ENCODE measurements around the gene COL4A2.

COL4A2 gene

GRCh38 chr13:110554227-110554836 is 247.2 kb downstream of the COL4A2 start:
- no peaks in the 10 kb centered on the region for H3K4me1 ChIP-seq (ENCODE audit: control insufficient read depth, insufficient read depth, low read length)
- TF ChIP-seq ATF2 (tag by site-specific recombination; IDR thresholded peaks at IDR 0.05; ENCODE audit: low read depth) (no peak), ZNF624 (tag by site-specific recombination; IDR thresholded peaks at IDR 0.05) (no peak), PRDM2 (tag by site-specific recombination; IDR thresholded peaks at IDR 0.05; ENCODE audit: borderline replicate concordance) (no peak), ZNF239 (tag by site-specific recombination; IDR thresholded peaks at IDR 0.05) (no peak), ZSCAN23 (tag by site-specific recombination; IDR thresholded peaks at IDR 0.05) (no peak), ZBTB48 (tag by site-specific recombination; IDR thresholded peaks at IDR 0.05) (no peak)
- H3K4me3 ChIP-seq (ENCODE audit: low read depth, low read length), result no peak overlapping the region
- H3K9me3 ChIP-seq (ENCODE audit: control insufficient read depth, insufficient read depth, low read depth, low read length), result no peaks in the 10 kb centered on the region
- CTCF ChIA-PET, result no interaction called here
- POLR2A ChIA-PET, result no interaction called here
- H3K36me3 ChIP-seq (ENCODE audit: control insufficient read depth in 2 of 2, insufficient read depth in 1 of 2, low read length in 2 of 2), result no peaks in the 10 kb centered on the region
- H3K27ac ChIP-seq (ENCODE audit: extremely low read depth, low read depth, low read length), result no peak overlapping the region

- Histone ChIP-seq H3K36me3 (ENCODE audit: control insufficient read depth in 2 of 2, insufficient read depth in 1 of 2, low read length in 2 of 2) (no peaks in the 10 kb centered on the region), H3K9me3 (ENCODE audit: control insufficient read depth, insufficient read depth, low read depth, low read length) (no peaks in the 10 kb centered on the region), H3K27ac (ENCODE audit: extremely low read depth, low read depth, low read length) (no peak overlapping the region), H3K4me3 (ENCODE audit: low read depth, low read length) (no peak overlapping the region), H3K4me1 (ENCODE audit: control insufficient read depth, insufficient read depth, low read length) (no peaks in the 10 kb centered on the region)
- ChIA-PET POLR2A (no interaction called here), CTCF (no interaction called here)
- TF ChIP-seq ZFP69B (tag by site-specific recombination; IDR thresholded peaks at IDR 0.05) (no peak), ZNF239 (tag by site-specific recombination; IDR thresholded peaks at IDR 0.05) (no peak), WT1 (tag by site-specific recombination; IDR thresholded peaks at IDR 0.05) (no peak), ZNF544 (tag by site-specific recombination; IDR thresholded peaks at IDR 0.05) (no peak)
Observed at GRCh38 chr13:110554946-110555345, 247.9 kb downstream of the COL4A2 start.

GRCh38 chr13:110555601-110556223 is 248.6 kb downstream of the COL4A2 start:
- no peaks in the 10 kb centered on the region for H3K36me3 ChIP-seq (ENCODE audit: control insufficient read depth in 2 of 2, insufficient read depth in 1 of 2, low read length in 2 of 2)
- CTCF ChIA-PET, result no interaction called here
- H3K4me1 ChIP-seq (ENCODE audit: control insufficient read depth, insufficient read depth, low read length), result 0 out of 2 replicates have a peak, but pooled peaks cover 2% of the 10 kb centered on the region
- H3K9me3 ChIP-seq (ENCODE audit: control insufficient read depth, insufficient read depth, low read depth, low read length), result no peaks in the 10 kb centered on the region
- H3K27ac ChIP-seq (ENCODE audit: extremely low read depth, low read depth, low read length), result no peak overlapping the region
- no peak overlapping the region for H3K4me3 ChIP-seq (ENCODE audit: low read depth, low read length)
- POLR2A ChIA-PET, result interaction anchor here (0.6 kb wide), 1 partner anchor 160 kb away, joined by 3 read pairs; no protein-coding TSS in a partner anchor
- TF ChIP-seq ZNF416 (tag by site-specific recombination; IDR thresholded peaks at IDR 0.05) (no peak), ZNF518A (tag by site-specific recombination; conservative IDR thresholded peaks at IDR 0.05; ENCODE audit: low read depth) (no peak), FEZF1 (tag by site-specific recombination; IDR thresholded peaks at IDR 0.05) (no peak), ZNF610 (tag by site-specific recombination; IDR thresholded peaks at IDR 0.05; ENCODE audit: borderline replicate concordance) (no peak), ZFP37 (tag by site-specific recombination; IDR thresholded peaks at IDR 0.05) (no peak), ZSCAN16 (tag by site-specific recombination; IDR thresholded peaks at IDR 0.05) (no peak), AEBP2 (tag by site-specific recombination; IDR thresholded peaks at IDR 0.05; ENCODE audit: borderline replicate concordance) (no peak)
